WI38 (cell line): ENCODE data around the gene HLA-DPA1.

ENCODE experiments used
- H3K4me3 ChIP-seq: 2 replicates; pipeline ENCODE4 v1.5.1; 2011; ENCODE audit warnings: low read depth, mild to moderate bottlenecking, control low read depth, low read length
- TF ChIP-seq, protein P1 (sequence below): IDR thresholded peaks from 2 replicates; pipeline ENCODE4 v1.5.1; 2012; ENCODE audit warnings: low read depth, mild to moderate bottlenecking, control low read depth, low read length

HLA-DPA1 gene

DNA sequence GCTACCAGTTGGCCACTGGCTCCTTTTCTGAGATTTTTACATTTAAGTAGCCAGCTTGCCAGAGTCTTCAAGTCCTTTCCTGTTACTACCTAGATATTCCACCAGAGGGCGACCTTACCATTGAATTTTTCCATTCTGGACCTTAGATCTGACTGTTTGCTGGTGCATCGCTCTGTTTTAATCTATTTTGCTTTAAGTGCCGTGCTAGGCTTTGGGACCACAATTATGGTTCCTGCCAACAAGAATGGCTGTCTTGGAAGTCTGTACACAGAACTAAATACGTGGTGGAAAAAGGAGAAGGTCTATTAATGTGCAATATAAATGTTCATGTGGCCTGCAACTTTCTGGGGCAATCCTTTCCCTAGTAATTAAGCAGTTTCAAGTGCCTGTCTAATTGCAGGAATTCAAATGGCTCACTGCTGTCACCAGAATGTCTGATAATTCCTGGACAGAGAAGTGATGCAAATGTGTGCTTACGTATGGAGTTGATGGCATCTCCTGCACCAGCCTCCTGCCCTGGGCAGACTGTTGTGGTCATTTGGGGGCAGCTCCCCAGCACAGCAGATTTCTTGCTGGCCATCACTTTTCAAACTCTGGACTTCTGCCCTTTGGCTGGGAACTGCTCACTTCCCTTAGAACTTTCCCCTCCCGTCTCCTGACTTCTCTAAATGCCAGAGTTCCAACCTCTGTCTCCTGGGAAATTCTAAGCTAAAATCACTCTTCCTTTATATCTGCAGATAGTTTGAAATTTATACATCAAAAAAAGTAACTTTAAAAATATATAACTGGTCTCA lies 58.4 kb downstream of the HLA-DPA1 start:
- TF ChIP-seq, protein P1, sequence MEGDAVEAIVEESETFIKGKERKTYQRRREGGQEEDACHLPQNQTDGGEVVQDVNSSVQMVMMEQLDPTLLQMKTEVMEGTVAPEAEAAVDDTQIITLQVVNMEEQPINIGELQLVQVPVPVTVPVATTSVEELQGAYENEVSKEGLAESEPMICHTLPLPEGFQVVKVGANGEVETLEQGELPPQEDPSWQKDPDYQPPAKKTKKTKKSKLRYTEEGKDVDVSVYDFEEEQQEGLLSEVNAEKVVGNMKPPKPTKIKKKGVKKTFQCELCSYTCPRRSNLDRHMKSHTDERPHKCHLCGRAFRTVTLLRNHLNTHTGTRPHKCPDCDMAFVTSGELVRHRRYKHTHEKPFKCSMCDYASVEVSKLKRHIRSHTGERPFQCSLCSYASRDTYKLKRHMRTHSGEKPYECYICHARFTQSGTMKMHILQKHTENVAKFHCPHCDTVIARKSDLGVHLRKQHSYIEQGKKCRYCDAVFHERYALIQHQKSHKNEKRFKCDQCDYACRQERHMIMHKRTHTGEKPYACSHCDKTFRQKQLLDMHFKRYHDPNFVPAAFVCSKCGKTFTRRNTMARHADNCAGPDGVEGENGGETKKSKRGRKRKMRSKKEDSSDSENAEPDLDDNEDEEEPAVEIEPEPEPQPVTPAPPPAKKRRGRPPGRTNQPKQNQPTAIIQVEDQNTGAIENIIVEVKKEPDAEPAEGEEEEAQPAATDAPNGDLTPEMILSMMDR, result peak; percentile 49; the same call in 1 of the 2 replicates
- H3K4me3 ChIP-seq, result no peak overlapping the region
